HL-60 (cell line): ENCODE measurements around the gene GRIK2.
"Not testable (repeated sequence)": the region's sequence is repeated elsewhere in the genome, so short reads cannot be mapped to it uniquely, and the experiment has no call there.

ENCODE experiments used
- CTCF ChIP-seq: IDR thresholded peaks from one replicate; pipeline ENCODE4 v1.5.1; 2011; ENCODE audit warnings: low read length, control low read depth, inconsistent platforms; ENCODE audit not compliant: insufficient read depth
- POLR2AphosphoS5 ChIP-seq: IDR thresholded peaks from 2 replicates; pipeline ENCODE4 v1.6.1; 2012; ENCODE audit warnings: low read depth
- REST ChIP-seq: IDR thresholded peaks from 2 replicates; pipeline ENCODE4 v1.6.1; 2012; ENCODE audit warnings: low read depth; ENCODE audit not compliant: insufficient replicate concordance

GRCh38 chr6:101383747-101384146 lies 9.8 kb upstream of the GRIK2 start:
- not testable (repeated sequence) for TF ChIP-seq REST, CTCF, POLR2AphosphoS5
